H1 (cell line): ENCODE results near the gene ASTN2.

Experiments
- BRCA1 ChIP-seq: IDR thresholded peaks from 2 replicates; pipeline ENCODE4 v1.6.1; 2012; ENCODE audit warnings: low read depth, low read length, improper control_type of control experiment
- EP300 ChIP-seq, 2 experiments: IDR thresholded peaks; 1 replicate in 1 of 2; 2 replicates in 1 of 2; pipeline ENCODE4 v1.6.1; 2011 to 2012; ENCODE audit warnings: low read depth in 2 of 2, low read length in 2 of 2, mild to moderate bottlenecking in 2 of 2, borderline replicate concordance in 1 of 2, inconsistent platforms in 1 of 2, moderate library complexity in 1 of 2
- KDM5A ChIP-seq: fragments of 200-600 bp; IDR thresholded peaks from 2 replicates; pipeline ENCODE4 v1.7.1; 2012; ENCODE audit warnings: mild to moderate bottlenecking, low read length, inconsistent platforms, mixed read lengths
- POLR2A ChIP-seq, 2 experiments: IDR thresholded peaks; 1 replicate in 1 of 2; 2 replicates in 1 of 2; pipeline ENCODE4 v1.6.1; 2011; ENCODE audit warnings: low read depth in 2 of 2, low read length in 2 of 2, mild to moderate bottlenecking in 2 of 2; ENCODE audit errors: control extremely low read depth in 1 of 2
- POLR2AphosphoS5 ChIP-seq: IDR thresholded peaks from 2 replicates; pipeline ENCODE4 v1.6.1; 2011; ENCODE audit warnings: low read depth, low read length
- RAD21 ChIP-seq, 2 experiments: IDR thresholded peaks in 1 of 2; conservative IDR thresholded peaks in 1 of 2; 2 replicates each; pipeline ENCODE4 v1.6.1; 2011; ENCODE audit warnings: low read depth in 2 of 2, low read length in 2 of 2, improper control_type of control experiment in 1 of 2, inconsistent platforms in 1 of 2, mild to moderate bottlenecking in 1 of 2, moderate library complexity in 1 of 2
- SIN3A ChIP-seq, 2 experiments: IDR thresholded peaks in 1 of 2; conservative IDR thresholded peaks in 1 of 2; 2 replicates each; pipeline ENCODE4 v1.6.1; 2011 to 2012; ENCODE audit warnings: low read length in 2 of 2, improper control_type of control experiment in 1 of 2, low read depth in 1 of 2, mild to moderate bottlenecking in 1 of 2
- TAF7 ChIP-seq: optimal IDR thresholded peaks from 2 replicates; pipeline ENCODE3; 2011; ENCODE audit warnings: low read depth, mild to moderate bottlenecking, inconsistent platforms, low read length, moderate library complexity, borderline replicate concordance
- TF ChIP-seq, protein P1 (sequence below), 3 experiments: IDR thresholded peaks; 1 replicate in 2 of 3; 2 replicates in 1 of 3; pipeline versions ENCODE4 v1.5.1 to v1.6.1; 2011; ENCODE audit warnings: low read length in 3 of 3, mild to moderate bottlenecking in 3 of 3, inconsistent platforms in 2 of 3, low read depth in 1 of 3, moderate library complexity in 1 of 3; ENCODE audit not compliant: insufficient read depth in 1 of 3; ENCODE audit errors: control extremely low read depth in 1 of 3

GRCh38 chr9:116663581-116663980, 751.3 kb downstream of the ASTN2 start:
- TF ChIP-seq RAD21 (IDR thresholded peaks at IDR 0.05 in 1 of 2, conservative IDR thresholded peaks at IDR 0.05 in 1 of 2; ENCODE audit: low read depth in 2 of 2, low read length in 2 of 2) (no peak), EP300 (IDR thresholded peaks at IDR 0.05; ENCODE audit: borderline replicate concordance in 1 of 2, low read depth in 2 of 2, low read length in 2 of 2) (no peak), POLR2AphosphoS5 (no peak), SIN3A (conservative IDR thresholded peaks at IDR 0.05 in 1 of 2, IDR thresholded peaks at IDR 0.05 in 1 of 2; ENCODE audit: low read depth in 1 of 2, low read length in 2 of 2) (no peak), TAF7 (no peak), BRCA1 (no peak), KDM5A (no peak), POLR2A (IDR thresholded peaks at IDR 0.05; ENCODE audit: control extremely low read depth in 1 of 2, low read depth in 2 of 2, low read length in 2 of 2) (no peak)
- TF ChIP-seq, protein P1, sequence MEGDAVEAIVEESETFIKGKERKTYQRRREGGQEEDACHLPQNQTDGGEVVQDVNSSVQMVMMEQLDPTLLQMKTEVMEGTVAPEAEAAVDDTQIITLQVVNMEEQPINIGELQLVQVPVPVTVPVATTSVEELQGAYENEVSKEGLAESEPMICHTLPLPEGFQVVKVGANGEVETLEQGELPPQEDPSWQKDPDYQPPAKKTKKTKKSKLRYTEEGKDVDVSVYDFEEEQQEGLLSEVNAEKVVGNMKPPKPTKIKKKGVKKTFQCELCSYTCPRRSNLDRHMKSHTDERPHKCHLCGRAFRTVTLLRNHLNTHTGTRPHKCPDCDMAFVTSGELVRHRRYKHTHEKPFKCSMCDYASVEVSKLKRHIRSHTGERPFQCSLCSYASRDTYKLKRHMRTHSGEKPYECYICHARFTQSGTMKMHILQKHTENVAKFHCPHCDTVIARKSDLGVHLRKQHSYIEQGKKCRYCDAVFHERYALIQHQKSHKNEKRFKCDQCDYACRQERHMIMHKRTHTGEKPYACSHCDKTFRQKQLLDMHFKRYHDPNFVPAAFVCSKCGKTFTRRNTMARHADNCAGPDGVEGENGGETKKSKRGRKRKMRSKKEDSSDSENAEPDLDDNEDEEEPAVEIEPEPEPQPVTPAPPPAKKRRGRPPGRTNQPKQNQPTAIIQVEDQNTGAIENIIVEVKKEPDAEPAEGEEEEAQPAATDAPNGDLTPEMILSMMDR (IDR thresholded peaks at IDR 0.05; ENCODE audit: control extremely low read depth in 1 of 3, insufficient read depth in 1 of 3, low read depth in 1 of 3, low read length in 3 of 3), result no peak
